GM21528 (cell line): Measurements from ENCODE around the gene SCAMP5.

Experiments
- ATAC-seq: cut with Tn5 transposase; IDR thresholded peaks from one replicate; pipeline ENCODE4 v1.9.1; 2021; ENCODE audit warnings: mild to moderate bottlenecking, moderate library complexity; ENCODE audit not compliant: unreplicated experiment, low FRiP score

The SCAMP5 gene

DNA sequence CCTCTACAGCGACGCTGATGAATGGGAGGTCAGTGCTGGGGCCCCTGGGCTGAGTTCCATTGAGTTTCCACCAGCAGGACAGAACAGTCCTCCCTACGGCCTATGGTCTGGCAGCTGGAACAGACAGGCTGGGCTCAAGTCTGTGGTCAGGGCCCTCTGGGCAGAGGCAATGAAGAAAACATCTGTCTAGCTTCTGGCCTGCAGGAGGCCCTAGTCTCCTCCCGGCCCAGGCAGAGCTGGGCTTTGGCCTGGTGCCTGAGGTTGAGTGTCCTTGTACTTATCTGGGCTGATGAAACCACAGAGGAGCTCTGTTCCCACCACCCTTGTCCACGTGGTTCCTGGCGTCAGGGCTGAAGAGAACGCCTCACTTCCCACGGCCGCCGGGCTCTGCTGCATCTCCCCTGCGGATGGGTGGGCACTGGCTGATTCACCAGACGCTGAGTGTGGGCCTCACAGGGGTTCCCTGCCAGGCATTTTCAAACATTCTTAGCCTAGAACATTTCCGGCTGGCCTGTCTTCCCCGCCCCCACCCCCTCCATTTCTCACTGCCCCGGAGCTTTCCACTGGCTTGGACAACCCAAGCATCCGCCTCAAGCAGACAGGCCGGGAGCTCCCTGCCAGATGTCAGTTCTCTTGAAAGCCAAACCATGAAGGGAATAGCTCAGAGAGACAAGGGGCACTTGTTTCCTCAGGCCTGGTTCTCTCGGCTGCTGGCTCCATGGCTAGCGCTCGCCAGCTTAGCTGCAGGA, 48.3 kb downstream of the SCAMP5 start:
- ATAC-seq = peak; percentile 30

DNA sequence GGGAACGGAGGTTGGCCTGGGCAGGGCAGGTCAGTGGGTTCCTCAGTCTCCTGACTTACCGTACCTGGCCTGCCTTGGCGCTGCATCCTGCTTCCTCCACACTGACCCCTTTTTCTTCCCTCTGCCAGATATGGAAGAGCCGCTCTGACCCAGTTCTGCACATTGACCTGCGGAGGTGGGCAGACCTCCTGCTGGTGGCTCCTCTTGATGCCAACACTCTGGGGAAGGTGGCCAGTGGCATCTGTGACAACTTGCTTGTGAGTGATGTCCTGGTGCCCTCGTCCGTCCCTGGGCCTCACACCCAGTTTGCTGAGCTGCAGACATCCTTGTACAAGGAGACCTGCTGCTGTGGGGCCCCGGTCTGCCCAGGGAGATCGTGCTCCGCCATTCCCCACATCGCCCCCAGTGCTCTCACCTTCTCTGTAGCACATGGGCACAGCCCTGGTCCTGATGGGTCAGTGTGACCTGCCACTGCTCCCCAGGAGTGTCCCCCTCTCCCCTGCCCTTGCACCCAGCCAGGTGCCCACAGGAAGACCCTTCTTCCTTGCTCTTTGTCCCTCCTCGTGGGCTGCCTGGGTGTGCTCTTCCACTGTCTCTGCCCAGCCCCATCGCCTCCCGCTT, 49.0 kb downstream of the SCAMP5 start:
- ATAC-seq = no peak

- no peak for ATAC-seq
These were observed 50.1 kb downstream of the SCAMP5 start for GRCh38 chr15:75045332-75046015.

DNA sequence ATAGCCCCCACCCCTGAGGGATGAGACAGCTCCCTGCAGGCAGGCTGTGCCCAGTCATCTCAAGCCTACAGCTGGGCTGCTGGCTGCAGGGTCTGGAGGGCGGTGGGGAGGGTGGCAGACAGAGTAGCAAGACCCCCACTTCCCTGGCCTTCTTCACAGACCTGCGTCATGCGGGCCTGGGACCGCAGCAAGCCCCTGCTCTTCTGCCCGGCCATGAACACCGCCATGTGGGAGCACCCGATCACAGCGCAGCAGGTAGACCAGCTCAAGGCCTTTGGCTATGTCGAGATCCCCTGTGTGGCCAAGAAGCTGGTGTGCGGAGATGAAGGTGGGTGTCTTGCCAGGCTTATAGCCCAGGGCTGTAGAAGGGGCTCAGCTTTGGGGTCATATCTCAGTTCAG, 53.0 kb downstream of the SCAMP5 start:
- ATAC-seq = no peak

GRCh38 chr15:75049392-75049791, 54.0 kb downstream of the SCAMP5 start:
- ATAC-seq = no peak

- ATAC-seq = no peak
These were observed 54.9 kb downstream of the SCAMP5 start for GRCh38 chr15:75050283-75050682.

- no peak for ATAC-seq
These were observed 55.8 kb downstream of the SCAMP5 start for GRCh38 chr15:75051191-75051608.

GRCh38 chr15:75051711-75052110, 56.3 kb downstream of the SCAMP5 start:
- ATAC-seq = no peak

DNA sequence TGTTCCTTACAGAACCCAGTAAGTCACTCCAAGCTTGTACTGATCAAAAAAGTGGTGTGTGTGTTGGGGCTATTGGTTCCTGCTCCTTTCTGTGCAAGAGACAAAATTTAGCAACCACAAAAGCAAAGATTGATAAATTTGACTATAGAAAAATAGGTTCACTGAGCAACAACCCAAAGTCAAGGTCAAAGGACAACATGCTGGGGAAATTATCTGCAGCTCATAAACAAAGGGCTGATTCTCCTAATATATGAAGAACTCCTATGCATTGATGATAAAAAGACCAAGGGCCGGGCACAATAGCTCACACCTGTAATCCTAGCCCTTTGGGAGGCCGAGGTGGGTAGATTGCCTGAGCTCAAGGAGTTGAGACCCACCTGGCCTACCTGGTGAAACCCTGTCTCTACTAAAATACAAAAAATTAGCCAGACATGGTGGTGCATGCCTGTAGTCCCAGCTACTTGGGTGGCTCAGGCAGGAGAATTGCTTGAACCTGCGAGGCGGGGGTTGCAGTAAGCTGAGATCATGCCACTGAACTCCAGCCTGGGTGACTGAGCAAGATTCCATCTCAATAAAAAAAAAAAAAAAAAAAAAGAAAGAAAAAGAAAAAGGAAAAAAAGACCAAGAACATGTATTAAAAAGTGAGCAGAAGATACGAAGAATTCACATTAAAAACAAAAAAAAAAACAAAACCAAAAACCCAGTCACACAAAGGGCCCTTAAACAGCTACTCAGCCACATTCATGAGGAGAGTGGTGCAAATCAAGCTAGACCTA, 57.8 kb downstream of the SCAMP5 start:
- no peak for ATAC-seq

DNA sequence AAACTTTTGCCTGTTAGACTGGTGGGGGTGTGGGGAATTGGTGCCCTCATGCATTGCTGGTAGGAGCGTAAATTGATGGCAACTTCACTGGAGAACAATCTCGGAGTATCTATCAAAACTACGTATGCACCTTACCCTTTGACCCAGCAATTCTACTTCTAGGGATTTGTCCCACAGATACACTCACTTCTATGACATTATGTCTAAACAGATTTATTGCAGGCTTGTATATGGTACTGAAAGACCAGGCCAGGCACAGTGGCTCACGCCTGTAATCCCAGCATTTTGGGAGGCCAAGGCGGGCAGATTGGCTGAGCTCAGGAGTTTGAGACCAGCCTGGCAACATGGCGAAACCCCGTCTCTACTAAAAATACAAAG, 58.4 kb downstream of the SCAMP5 start:
- ATAC-seq = no peak

GRCh38 chr15:75054172-75054897, 59.0 kb downstream of the SCAMP5 start:
- ATAC-seq = no peak

- no peak for ATAC-seq
These were observed 60.7 kb downstream of the SCAMP5 start for GRCh38 chr15:75056036-75056435.

DNA sequence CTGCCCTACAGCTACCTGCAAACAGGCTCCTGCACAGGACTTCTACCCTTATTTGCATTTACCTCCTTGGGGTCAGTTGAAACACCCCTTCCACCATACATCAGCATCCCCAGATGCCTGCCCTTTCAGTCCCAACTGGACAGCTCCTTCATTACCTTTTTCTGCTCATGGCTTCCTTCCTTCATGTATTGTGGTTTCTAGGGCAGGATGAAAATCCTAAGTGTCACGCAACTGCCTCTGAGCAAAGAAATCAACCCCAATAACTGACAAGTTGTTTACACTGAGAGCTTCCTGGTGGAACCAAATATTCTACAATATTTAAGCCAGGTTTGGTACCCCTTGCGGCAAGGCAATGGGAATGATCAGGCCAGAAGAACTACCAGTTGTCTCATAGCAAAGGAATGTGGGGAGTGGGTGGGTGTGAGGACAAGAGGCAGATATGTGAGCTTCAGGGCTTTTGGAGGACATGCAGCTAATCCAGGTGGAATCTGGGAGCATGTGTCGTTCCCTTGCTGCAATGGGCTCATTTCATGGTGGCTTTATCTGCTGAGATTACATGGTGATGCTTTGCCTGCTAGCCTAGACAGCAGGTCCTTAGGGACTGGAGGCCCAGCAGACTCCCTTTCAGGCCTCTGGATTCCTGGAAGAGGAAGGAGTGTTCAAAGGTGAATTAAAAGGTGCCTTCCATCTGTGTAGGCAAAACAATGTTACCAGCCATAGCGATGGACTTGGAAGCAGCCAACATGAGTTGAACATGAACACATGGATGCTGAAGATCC, 63.0 kb downstream of the SCAMP5 start:
- no peak for ATAC-seq

- ATAC-seq = no peak
These were observed 64.2 kb downstream of the SCAMP5 start for GRCh38 chr15:75059607-75060006.

DNA sequence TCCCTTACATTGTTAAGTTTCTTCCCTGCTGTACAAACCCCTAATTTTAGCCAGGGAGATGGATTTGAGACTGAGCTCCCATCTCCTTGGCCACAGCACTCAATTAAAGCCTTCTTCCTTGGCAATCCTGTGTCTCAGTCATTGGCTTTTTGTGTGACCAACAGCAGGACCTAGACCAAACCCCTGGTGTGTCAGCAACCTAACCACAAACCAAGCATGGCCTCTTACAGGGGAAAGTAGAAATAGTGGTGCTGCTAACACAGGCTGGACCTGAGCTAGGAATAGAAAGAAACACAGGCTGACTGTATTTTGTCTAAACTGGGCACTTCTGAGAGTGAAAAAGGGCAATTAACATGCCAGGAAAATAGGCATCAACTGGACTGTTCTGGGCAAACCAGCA, 65.9 kb downstream of the SCAMP5 start:
- no peak for ATAC-seq

- no peak for ATAC-seq
These were observed 67.3 kb downstream of the SCAMP5 start for GRCh38 chr15:75062706-75063105.

GRCh38 chr15:75063338-75063737, 68.0 kb downstream of the SCAMP5 start:
- no peak for ATAC-seq

DNA sequence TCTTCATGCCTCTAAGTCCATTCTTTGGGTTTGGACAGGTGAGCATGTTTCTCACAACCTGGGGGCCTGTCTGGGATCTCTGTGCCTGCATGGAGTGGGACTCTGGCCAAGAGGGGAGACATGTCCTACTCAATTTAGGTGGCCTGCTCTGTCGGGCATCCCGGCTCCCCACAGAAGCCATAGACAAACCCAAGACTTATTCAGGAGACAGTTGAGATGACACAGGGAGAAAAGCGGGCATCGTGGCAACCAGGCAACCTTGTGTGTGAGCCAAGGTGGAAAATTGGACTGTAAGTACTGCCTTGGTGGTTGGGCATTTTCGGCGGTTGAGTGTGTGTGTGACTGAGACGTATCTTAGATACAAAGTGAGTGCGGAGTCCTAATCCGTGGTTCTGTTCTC, 68.5 kb downstream of the SCAMP5 start:
- ATAC-seq = no peak

- ATAC-seq = no peak
These were observed 69.5 kb downstream of the SCAMP5 start for GRCh38 chr15:75064846-75065245.

- no peak for ATAC-seq
These were observed 70.1 kb downstream of the SCAMP5 start for GRCh38 chr15:75065467-75065850.
